HG02970 (cell line): ENCODE measurements around the gene GADD45G.

ENCODE experiments used
- ATAC-seq: cut with Tn5 transposase; IDR thresholded peaks from one replicate; pipeline ENCODE4 v1.9.1; 2021; ENCODE audit warnings: mild to moderate bottlenecking, moderate library complexity, moderate number of reproducible peaks; ENCODE audit not compliant: unreplicated experiment, low FRiP score

The GADD45G gene, protein sequence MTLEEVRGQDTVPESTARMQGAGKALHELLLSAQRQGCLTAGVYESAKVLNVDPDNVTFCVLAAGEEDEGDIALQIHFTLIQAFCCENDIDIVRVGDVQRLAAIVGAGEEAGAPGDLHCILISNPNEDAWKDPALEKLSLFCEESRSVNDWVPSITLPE

GRCh38 chr9:89604729-89605464 lies at the start of gene GADD45G:
Gene GADD45G, plus strand, starts transcription at chr9:89605012. Its CDS starts 110 bp downstream, at chr9:89605122.
- no peak for ATAC-seq

- ATAC-seq = no peak
Observed at GRCh38 chr9:89555036-89555415, 49.8 kb upstream of the GADD45G start.

GRCh38 chr9:89555451-89556375 lies 49.1 kb upstream of the GADD45G start:
- no peak for ATAC-seq

DNA sequence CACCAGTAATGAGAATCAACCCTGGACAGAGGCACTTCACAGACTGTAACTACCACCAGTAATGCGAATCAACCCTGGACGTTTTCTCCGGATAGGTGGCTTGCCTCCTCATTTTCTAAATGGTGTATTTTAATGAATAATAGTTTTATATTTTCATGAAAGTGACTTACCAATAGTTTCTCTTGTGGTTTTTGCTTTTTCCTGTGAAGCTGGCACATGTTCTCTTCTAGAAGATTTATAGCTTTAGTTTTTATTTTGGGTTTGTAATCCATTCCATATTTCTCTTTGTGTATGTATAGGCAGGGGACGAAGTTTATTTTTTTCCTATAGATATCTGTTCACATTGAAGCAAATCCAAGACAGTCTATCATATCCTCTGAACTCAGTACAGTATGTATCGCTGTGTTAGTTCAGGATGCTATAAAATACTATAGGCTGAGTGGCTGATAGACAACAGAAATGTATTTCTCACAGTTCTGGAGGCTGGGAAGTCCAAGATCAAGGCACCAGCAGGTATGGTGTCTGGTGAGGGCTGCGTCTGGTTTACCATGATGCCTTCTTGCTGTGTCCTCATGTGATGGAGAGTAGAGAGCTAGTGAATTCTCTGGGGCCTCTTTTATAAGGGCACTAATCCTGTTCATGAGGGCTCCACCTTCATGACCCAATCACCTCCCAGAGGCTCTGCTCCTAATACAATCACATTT lies 46.5 kb upstream of the GADD45G start:
- ATAC-seq = no peak

DNA sequence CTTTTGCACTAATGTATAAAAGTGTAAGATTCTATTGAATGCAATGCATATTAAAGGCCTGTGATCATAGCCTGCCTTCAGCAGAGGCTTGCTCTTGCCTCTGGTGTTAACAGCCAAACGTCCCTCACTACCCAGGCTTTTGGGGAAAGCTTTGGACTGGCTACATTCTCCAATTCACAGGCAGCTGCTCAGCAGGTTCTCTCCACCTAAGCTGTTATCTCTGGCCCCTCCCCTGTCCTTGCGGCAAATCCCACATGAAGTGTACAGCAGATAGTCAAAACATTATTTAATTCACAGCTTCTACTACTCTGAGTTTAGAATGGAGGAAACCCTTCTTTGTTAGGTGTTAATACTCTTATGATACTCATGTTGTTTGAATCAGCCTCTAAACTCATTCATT lies 45.9 kb upstream of the GADD45G start:
- no peak for ATAC-seq

- ATAC-seq = no peak
Observed at GRCh38 chr9:89562186-89562814, 42.5 kb upstream of the GADD45G start.

DNA sequence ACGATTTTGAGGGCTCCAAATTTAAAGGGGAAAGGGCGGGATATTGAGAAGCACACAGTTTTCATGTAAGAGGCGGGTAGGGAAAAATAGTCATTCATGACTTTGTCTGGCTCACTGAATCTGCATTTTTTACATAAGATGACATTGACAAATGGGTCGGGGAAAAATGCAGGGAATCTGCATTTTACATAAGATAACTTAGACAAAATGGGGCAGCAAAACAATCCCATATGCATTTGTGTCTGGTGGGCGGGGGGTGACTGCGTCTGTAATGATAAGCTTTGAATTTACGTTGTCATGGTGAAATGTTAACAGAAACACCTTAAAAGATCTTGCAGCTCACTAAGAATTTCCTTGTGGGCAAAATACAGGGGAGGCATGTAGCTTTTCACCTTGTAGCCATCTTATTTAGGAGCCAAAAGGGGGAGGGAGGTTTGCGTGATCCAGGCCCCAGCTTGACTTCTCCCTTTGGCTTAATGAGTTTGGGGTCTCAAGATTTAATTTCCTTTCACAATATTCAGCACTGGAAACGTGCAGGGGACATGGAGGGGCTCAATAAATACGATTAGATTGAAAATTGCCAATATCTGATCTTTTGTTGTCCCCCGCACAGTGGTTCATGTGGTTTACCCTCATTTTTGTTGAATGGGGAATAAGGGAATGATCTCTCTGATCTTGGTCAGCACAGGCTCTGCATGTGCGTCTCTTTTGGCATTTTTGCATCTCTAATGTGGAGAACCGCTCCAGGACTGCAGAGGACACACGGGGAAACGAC lies 41.1 kb upstream of the GADD45G start:
- no peak for ATAC-seq

GRCh38 chr9:89564346-89564878 lies 40.4 kb upstream of the GADD45G start:
- ATAC-seq = no peak

DNA sequence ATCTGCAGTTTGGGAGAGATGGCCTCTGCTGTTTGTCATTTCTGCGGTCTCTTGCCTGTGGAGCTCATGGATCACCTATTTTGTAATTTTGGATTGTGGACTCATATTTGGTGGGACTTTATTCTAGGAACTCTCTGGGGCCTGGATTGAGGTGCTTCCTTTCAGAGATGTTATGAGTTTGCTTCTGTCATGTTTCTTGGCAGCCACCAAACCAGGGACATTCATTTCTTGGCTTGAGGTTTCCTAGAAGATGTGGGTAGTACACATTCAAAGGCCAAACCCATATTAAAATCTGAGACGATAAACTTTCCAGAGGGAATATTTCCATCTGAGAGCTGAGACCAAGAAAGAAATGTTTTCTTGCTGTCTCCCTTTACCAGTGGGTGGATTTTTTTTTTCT lies 37.2 kb upstream of the GADD45G start:
- ATAC-seq = no peak

DNA sequence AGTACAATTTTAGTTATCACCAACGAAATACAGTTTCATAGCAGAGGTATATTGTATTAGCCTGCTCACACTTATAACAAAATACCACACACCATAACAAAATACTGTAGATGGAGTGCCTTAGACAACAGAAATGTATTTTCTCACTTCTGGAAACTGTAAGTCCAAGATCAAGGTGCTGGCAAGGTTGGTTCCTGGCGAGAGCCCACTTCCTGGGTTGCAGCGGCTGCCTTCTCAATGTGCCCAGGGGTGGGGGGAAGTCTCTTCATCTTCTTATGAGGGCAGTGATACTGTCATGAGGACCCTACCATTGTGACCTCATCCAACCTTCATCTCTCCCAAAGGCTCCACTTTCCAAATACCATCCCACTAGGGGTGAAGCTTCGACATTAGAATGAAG lies 30.5 kb upstream of the GADD45G start:
- ATAC-seq = no peak

GRCh38 chr9:89576404-89576839 lies 28.4 kb upstream of the GADD45G start:
- no peak for ATAC-seq

GRCh38 chr9:89577363-89577762 lies 27.4 kb upstream of the GADD45G start:
- ATAC-seq = no peak

GRCh38 chr9:89579741-89580385 lies 24.9 kb upstream of the GADD45G start:
- no peak for ATAC-seq

- no peak for ATAC-seq
Observed at GRCh38 chr9:89586311-89586710, 18.5 kb upstream of the GADD45G start.

DNA sequence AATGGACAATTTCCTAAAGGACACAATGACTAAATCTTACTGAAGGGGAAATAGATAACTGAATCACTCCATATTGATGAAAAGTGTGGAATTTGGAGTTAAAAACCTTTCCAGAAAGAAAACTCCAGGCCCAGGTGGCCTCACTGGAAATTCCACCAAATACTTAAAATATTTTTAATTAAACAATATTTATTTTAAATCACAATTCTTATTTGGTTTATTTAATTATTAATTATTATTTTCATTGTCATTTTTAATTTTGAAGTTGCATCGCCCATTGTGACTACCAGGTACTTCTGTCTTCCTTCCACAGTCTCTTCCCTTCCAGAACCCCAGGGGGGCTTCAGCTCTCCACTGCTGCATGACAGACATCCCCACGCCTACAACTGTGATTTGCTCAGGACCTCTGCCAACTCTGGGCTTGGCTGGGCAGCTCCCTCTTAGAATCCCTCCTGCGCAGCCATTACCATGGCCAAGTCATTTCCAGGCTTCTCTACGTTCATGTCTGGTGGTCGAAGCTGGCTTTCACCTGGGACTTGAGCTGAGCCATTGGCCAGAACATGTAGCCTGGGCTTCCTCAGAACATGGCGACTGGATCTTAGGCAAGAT lies 16.4 kb upstream of the GADD45G start:
- no peak for ATAC-seq

GRCh38 chr9:89590415-89590814 lies 14.4 kb upstream of the GADD45G start:
- ATAC-seq = no peak

DNA sequence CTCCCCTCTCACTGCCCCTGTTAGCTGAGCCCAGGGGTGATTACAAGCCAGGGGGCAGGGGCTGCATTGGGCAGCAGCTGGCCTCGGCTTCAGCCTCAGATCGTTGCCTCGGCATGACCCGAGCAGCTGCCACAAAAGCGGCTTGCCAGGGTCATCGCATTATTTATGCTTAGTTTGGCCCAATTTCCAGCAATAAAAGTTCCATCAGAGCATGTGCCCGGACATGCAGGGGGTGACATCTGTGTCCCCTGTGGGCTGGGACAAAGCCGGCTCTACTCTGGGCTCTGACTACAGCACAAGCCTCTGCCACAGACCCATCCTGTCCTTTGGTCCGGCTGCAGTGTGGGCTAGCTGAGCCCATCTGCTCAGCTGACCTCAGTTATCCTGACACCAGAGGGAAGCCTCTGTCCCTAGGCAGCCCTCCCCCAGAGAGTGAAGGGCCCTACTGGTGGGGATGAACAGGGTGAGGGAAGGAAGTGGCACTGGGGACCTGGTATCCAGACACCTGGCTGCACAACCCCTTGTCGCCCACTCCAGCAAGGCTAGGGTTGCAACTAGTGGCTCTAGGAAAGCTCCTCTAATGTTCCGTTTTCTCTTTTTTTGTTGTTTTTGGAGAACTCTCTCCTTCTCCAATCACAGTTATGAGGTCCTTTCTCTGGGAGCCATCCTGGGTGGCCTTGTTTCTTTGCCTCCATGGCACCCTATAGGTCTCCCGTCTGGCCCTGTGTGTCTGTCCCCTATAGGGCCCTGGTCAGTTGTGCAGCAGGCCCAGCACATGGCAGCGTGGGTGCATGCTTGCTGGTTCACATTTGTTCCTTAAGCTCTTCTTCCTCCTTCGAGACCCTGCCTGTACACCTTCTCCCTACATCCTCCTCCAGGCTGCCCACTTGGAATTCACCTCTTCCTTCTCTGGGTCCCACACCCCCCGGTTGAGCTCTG lies 13.3 kb upstream of the GADD45G start:
- no peak for ATAC-seq
